HG02610 (cell line): ENCODE measurements around the gene NHS.

Experiments used
- ATAC-seq: cut with Tn5 transposase; IDR thresholded peaks from one replicate; pipeline ENCODE4 v1.9.1; 2021; ENCODE audit warnings: mild to moderate bottlenecking, moderate library complexity; ENCODE audit not compliant: unreplicated experiment

Gene NHS

DNA sequence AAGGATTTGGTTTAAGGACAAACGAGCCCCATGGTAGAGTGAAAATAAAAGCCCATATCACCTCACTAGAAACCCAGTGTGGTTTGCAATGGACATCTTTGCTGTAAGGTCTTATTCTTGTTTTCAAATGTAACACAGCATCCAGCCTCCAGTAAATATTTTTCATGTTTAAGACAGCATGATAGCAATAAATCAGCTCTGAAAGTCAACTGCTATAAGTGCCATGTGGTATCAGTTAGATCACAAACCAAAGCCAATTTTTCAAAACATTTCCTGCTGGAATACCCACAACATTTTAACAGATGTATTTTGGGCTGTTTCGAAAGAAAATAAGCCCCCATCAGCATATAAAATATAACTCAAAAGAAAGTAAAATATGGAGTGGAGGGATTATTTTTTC is 338.3 kb downstream of the NHS start:
- ATAC-seq = no peak

DNA sequence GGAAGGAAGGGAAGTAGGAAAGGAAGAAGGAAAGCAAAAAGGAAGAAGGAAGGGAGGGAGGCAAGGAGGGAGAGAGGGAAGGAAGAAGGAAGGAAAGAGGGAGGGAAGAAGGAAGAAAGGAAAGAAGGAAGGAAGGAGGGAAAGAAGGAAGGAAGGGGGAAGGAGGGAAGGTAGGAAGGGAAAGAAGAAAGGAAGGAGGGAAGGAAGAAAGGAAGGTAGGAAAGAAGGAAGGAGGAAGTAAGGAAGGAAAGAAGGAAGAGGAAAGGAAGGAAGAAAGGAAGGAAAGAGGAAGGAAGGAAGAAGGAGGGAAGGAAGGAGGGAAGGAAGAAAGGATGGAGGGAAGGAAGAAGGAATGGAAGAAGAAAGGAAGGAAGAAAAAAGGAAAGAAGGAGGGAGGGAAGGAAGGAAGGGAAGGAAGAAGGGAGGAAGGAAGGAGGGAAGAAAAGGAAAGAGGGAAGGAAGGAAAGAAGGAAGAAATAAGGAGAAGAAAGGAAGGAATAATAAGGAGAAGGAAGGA is 343.7 kb downstream of the NHS start:
- ATAC-seq = no peak

DNA sequence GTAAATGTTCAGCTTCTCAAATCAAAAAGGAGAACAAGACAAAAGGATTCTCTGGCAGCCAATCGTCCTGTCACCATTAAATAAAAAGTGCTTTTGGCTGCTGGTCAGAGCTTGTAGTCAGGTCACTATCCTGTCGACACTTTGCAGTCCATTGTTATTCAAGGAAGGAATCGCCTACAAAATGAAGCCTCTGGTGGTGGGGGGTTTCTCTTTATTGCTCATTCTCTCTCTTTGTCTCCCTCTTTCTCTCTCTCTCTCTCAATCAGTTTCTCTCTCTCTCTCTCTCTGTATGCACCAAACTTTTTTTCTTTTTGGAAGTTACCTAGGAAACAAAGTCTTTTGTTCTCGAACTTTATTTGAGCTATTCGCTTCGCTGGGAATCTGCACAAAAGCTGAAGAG is 344.7 kb downstream of the NHS start:
- no peak for ATAC-seq

DNA sequence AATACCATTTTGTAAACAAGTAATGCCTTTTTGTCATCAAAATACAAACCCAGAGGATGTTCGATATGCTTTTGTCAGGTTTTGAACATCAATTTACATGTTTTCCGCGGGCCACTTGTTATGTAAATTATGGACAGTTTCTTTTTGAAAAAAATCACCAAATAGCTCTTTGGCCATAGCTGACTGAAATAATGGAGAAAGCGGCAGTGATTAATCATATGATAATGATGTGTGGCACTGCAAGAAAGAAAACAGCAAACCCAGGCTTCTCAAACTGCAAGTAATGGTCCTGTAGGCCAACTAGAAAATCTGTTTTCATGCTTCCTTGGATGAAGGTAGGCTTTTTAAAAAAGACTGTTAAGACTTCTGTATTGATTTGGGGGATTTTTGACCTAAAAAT is 346.7 kb downstream of the NHS start:
- no peak for ATAC-seq

DNA sequence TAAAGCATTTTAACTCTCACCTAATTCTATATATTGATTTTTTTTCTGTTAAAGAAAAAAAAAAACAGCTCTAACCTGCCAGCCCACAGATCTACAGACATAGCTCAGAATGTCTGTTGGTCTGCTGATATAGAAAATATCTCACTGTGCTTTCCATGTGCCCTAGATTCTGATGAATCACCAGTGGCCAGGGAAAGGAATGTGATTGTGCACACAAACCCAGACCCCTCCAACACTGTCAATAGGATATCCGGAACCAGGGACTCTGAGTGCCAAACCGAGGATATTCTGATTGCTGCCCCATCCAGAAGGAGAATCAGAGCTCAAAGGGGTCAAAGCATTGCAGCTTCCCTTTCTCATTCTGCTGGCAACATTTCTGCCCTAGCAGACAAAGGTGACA is 350.2 kb downstream of the NHS start:
- ATAC-seq = no peak

DNA sequence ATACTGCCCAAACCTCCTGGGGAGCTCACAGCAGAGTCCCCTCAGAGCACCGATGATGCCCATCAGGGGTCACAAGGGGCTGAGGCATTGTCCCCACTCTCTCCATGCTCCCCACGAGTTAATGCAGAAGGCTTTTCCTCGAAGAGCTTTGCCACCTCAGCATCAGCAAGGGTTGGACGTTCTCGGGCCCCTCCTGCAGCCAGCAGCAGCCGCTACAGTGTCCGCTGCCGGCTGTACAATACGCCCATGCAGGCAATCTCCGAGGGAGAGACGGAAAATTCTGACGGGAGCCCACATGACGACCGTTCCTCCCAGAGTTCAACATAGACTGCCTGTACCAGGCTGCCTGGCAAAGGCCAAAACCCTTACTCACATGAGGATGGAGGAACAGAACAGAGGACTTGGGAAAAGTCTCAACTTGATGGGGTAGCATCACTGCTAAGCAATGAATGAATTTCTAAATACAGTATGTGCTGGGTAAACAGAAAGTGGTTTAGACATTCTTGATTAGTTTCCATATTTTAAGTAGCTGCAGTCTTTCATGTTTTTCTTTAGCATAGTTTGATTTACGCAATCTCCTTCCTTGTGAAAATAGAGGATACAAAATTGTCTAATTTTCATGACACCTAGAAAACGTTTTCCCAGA is 357.3 kb downstream of the NHS start:
- no peak for ATAC-seq

DNA sequence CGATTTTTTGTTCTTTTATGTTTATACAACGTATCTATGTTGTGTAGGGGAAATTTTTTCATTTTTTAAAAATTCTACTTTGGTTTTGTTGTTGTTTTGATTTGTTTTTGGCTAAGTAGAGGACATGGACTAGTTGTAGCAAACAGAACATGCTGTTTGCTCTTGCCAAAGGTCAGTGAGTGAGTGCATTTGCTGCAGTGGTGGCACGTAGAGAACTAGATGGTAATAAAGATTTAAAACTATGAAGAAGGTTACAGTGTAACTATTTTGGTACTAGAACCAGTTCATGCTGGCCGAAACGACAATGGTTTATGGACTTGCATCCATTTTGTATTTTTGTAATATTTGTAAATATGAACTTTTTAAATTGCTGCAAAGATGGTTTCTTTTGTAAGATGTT is 360.4 kb downstream of the NHS start:
- ATAC-seq = no peak

DNA sequence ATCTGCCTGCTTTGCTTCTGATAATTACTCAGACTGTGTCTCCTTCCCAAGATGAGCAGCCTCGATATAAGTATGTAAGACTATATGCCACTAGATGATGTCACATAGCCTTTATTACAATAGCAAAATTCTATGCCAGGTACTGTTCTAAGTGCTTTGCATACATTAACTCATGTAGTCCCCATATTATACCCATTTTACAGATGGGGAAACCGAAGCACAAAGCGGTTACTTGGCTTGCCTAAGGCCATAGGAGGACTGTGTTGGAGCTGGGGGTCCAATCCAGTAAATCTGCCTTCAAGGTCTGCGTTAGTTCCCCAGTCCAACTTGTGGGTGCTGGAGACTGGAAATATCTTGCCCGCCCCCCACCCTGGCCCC is 361.5 kb downstream of the NHS start:
- ATAC-seq = no peak

DNA sequence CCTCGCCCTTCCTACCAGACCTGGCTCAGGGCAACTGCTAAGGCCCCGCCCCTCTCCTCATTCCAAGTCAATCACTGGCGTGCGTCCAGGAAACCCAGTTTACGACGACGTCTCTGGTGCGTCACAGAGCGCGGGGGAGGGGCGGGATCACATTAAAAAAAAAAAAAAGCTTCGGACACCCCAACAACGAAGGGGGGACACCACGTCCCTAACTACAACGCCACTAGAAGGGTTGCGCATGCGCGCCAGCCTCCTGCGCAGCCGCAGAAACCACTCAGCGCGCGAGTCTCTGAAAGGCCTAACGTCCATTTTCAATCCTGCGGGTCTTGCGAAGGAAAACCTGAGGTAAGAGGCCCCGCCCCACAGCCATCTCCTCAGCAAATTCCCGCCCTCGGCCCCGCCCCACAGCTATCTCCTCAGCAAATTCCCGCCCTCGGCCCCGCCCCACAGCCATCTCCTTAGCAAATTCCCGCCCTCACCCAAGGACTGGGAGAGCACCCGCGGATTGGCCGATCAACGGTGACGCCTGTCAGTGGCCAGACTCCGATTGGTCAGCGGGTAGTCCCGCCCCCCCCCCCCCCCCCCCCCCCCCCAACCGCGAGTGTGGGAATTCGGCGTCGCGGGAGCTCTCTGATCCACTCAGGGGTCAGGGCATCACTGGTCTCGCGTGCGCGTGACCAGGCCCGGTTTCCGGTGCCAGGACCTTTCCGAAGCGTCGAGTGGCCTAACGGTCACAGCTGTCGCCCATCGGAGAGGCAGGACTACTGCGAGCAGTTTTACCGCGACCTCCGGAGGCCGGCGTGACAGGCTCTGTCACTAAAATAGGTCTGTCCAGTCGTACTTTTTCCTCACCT is 362.1 kb downstream of the NHS start, which contains the start of gene SCML1:
Gene SCML1, plus strand, starts transcription at position 638 of the 854 bp plus-strand sequence. CDS start 6,694 bp downstream, outside the sequence.
- ATAC-seq = peak; percentile 85

DNA sequence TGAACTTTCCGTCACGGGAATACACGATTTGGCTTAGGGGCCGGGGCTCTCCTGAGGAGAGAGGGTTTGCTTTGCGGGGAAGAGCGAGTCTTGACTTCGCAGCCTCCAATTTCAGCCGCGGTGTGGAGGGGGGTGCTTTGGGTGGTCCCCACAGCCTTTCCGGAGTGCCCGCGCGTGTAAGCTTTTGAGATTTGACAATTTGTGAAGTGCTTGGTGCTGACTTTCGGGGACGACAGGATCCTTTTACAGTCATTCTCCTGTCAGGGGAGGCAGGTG is 362.6 kb downstream of the NHS start:
- ATAC-seq = no peak

DNA sequence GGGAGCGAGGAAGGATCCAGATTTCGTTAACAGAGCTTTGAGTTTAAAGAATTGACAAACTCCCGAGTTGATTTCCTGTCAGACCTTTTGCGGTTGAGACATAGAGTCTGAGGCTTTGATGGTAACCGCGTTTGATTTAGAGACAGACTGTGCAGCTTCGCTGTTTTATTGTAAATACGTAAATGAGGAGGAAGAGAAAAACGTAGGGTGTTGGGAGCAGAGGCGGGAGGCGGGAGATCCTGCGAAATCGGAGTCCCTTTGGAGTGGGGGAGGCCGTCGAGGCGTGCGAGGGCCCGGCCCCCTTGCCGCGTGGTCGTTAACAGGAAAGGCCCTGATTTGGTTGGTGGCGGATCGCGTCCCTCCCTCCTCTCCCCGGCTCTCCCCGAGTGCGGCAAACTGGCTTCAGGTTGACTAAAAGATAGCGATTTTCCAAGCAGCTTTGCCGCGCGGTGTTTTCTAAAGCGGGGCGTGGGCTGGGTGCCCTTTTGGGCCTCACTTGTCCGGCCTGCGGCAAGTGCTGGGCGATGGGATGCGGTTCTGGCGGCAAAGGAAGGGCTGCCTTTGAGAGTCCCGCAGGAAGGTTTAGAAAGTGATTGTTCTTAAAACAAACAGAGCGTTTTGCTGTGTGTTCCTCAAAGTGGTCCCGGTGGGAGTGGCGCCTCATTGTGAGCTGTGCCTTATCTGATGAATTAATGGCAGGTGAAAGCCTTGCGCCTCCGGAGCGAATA is 363.1 kb downstream of the NHS start:
- ATAC-seq = no peak

DNA sequence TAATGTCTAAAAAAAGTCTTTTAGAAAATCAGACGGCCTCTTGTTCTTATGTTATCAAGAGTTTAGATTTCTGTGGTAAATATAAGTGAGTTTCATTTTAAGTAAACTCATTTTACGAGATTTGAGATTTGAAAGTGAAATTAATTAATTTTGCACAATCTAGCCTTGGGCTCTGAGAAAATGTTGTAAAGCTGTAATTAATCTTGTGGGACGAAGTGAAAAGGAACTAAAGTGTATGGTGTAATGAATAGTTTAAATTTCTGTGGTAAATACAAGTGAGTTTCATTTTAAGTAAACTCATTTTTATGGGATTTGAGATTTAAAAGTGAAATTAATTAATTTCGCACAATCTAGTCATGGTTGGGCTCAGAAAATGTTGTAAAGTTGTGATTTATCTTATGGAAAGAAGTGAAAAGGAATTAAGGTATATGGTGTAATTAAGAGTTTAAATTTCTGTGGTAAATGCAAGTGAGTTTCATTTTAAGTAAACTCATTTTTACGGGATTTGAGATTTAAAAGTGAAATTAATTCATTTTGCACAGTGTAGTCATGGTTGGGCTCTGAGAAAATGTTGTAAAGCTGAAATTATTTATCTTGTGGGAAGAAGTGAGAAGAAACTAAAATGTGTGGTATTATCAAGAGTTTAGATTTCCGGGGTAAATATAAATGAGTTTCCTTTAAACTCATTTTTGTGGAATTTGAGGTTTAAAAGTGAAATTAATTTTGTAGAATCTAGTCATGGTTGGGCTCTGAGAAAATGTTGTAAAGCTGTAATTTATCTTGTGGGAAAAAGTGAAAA is 363.9 kb downstream of the NHS start:
- ATAC-seq = no peak

DNA sequence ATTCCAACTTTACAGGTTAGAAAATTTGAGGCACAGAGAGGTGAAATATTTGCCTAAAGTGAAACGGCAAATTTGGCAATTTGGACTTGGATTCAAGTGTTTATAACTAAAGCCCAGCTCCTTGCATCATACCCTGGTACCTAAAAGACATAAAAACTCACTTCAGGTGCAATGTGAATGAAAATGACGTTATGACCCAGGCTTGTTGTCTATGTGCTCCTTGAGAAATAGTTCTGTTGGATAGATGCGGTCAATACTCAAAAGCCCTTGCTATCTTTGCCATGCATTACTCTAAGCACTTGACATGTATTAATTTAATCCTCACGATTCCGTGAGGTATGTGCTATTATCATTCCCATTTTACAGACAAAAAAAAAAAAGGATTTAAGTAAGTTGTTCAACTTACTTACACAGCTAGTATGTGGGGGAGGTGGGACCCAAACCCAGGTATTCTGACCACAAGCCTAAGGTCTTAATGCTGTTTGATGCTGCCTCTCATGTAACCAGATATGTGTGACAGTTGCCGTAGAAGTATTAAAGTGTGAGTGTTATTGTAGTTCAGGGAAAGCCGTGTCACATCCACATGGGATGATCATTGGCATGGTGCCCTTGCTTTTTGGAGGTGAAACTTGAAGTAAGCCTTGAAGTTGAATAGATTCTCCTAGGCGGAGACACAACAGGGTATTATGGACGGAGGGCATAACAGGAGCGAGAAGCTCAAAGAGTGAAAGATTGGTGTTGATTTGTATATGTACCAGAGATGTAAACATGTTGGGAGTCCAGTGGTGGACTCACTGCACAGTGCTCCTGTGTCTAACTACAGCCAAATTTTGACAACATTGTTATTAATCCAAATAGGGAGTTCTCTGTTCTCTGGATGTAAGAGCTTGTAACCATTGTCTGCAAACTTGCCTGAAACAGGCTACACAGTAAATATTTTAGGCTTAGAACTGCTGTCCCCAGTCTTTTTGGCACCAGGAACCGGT is 365.4 kb downstream of the NHS start:
- ATAC-seq = no peak

DNA sequence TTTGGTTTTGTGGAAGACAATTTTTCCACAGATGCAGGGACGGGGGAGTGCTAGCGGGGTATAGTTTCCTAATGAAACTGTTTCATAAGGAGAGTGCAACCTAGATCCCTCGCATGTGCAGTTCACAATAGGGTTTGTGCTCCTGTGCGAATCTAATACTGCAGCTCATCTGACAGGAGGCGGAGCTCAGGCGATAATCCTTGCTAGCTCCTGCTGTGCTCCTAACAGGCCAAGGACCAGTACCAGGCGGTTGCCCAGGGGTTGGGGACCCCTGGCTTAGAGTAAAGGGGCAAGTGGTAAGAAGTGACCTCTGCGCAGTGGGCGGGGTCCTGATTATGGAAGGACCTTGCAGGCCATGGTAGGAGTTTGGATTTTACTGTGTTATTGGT is 366.1 kb downstream of the NHS start:
- ATAC-seq = no peak

DNA sequence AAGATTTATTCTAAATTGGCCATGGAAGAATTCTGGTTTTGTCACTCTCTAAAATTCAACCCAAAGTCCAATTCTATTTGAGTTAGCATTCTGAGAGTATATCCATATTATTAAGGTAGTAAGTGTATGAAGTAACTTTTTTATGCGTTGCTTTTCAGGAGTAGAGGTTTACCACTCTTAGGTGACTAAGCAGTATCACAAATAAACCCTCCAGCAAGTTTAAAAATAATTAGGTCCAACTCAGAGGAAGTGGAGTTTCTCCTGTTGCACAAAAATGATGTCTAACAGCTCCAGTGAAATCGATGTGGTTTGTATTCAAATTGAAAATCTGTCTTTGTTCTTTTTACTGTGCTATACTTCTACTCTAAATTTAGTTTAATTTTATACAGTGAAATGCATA is 368.9 kb downstream of the NHS start:
- no peak for ATAC-seq

DNA sequence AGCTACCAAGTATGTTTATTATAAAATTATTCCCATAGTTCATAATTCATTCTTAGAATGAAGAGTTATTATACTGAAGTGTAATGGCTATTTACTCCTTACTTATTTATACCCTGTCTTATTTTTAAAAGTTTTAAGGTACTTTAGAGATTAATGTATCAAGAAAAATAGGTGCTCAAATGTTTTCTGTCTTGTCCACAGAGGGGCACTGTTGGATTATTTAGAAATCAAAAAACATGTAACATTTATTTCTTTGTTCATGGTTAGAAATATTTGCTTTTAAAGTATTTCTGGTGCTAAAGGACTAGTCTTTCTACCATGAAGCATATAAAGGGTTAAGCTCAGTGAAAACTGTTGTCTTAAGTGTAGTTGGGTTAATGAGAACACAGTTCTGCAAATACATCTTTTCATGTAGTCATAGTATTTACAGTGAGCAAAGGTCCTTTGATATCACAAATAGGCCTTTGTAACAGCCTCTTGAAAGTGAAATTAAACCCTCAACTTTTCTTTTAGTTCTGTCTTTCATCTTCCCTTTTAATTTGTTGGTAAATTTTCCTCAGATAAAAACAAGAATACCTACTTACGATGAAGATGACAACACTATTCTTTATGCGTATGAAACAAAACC is 370.0 kb downstream of the NHS start:
- ATAC-seq = no peak

DNA sequence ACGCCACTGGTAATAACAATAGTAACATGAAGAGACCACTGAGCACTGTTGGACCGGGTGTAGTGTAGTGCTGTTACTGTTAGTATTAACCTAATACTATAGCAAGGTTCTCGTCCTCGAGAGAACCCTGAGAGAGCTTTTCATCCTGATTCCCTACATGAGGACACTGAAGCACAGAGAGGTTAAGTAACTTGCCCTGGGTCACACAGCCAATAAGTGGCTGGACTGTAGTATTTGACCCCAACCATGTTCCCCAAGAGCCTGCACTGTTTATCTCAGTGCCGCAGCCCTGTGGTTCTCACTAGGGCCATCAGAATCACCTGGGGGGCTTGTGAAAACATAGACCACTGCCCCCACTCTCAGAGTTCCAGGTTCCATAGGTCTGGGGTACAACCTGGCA is 372.7 kb downstream of the NHS start:
- no peak for ATAC-seq

DNA sequence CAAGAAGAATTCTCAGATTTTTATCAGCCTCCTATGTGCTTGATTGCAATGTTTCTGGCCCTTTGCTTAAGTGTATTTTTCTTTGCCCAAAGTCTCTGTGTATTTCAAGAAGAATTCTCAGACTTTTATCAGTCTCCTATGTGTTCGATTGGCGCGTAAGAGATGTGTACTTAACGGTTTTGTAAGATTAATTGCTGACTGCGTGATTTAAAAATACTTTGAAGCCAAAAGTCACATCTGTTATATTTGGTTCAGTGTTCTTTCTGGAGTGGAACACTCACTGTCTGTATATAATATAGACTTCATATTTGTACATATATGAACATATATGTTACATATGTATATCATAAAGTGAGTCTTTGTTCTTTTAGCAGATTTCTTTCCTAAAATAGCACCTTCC is 373.7 kb downstream of the NHS start:
- no peak for ATAC-seq

DNA sequence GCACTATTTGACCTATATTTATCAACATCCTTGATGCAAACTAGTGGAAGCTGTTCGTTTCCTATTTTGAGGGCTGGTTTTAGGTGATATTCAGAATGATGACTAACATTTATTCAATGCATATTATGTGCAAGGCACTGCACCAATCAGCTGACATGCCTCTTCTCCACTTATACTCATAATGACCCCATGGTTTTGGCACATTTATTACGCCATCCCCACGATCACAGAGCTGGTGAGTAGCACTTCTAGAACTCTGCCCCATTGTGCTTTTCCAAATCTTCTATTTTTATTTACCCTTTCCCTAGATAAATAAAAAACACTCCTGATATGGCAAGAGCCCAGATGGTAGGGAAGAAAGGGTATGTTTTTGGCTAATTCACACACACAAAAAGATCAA is 375.4 kb downstream of the NHS start:
- no peak for ATAC-seq
